Vagina (tissue), 2 donors: ENCODE results near the gene CCDC27.

ENCODE experiments used
- POLR2A ChIP-seq, 2 donors: fragments of 450-650 bp; IDR thresholded peaks; one replicate each; pipeline ENCODE4 v1.6.1; 2017; ENCODE audit warnings: antibody characterized with exemption in 2 of 2, mild to moderate bottlenecking in 2 of 2, moderate library complexity in 2 of 2
- TF ChIP-seq, protein P1 (sequence below), 3 experiments: fragments of 450-650 bp in 2 of 3; fragments of 200-600 bp in 1 of 3; sonication (generic) in 1 of 3; IDR thresholded peaks; one replicate each; pipeline ENCODE4 v1.5.1; 2017 to 2019; ENCODE audit warnings: antibody characterized with exemption in 3 of 3, mild to moderate bottlenecking in 2 of 3, moderate library complexity in 2 of 3

DNA sequence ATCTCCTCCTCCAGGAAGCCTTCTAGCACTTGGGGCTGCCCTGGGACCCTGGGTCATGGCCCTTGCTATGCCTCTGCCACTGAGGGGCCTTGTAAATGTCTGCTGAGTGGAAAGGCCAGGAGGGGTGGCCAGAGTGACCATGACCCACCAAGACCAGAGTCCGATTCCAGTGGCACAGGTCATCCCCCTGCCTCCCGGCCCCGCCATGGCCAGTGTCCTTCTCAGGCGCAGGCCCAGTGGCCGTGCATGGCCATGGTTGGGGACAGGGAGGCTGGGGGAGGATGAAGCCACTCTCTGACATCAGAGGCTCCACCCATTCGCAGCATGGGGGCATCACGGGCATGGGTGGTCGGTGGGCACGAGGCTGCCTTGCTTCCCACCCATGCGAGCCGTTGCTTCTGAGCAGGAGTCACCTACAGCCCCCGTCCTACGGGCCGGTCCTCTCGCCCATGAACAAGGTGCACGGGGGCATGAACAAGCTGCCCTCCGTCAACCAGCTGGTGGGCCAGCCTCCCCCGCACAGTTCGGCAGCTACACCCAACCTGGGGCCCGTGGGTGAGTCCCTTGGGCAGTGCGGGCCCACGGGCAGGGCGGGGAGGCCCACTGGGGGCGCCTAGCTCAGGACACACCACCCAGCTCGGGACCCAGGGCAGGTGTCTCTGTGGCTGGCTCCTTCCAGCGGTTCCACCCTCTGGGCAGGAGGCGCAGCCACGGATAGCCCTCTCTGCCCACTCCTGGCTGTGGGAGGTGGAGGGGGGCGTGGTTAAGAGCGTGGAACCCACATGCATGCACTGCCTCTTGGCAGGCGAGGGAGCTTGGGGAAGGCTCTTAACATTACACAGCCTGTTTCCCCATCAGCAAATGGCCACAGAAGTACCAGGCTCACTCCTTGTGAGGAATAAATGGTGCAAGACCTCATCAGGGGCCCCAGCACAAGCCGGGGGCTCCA lies 22.4 kb upstream of the CCDC27 start:
- TF ChIP-seq, protein P1, sequence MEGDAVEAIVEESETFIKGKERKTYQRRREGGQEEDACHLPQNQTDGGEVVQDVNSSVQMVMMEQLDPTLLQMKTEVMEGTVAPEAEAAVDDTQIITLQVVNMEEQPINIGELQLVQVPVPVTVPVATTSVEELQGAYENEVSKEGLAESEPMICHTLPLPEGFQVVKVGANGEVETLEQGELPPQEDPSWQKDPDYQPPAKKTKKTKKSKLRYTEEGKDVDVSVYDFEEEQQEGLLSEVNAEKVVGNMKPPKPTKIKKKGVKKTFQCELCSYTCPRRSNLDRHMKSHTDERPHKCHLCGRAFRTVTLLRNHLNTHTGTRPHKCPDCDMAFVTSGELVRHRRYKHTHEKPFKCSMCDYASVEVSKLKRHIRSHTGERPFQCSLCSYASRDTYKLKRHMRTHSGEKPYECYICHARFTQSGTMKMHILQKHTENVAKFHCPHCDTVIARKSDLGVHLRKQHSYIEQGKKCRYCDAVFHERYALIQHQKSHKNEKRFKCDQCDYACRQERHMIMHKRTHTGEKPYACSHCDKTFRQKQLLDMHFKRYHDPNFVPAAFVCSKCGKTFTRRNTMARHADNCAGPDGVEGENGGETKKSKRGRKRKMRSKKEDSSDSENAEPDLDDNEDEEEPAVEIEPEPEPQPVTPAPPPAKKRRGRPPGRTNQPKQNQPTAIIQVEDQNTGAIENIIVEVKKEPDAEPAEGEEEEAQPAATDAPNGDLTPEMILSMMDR (IDR thresholded peaks at IDR 0.05) = no peak
- no peak for TF ChIP-seq POLR2A (IDR thresholded peaks at IDR 0.05)
